WTC11 (cell line): ENCODE measurements around the gene GGA1.

Experiments used
- CBFB ChIP-seq: sonication (generic); formaldehyde crosslinking; IDR thresholded peaks from 2 replicates; pipeline ENCODE4 v1.8.1; 2022; ENCODE audit warnings: mild to moderate bottlenecking, low read depth, missing genetic modification reagents
- CTCF ChIP-seq: fragments of 200-600 bp; IDR thresholded peaks from 2 replicates; pipeline ENCODE4 v1.8.0; 2022; ENCODE audit warnings: antibody characterized with exemption
- E2F1 ChIP-seq: sonication (generic); formaldehyde crosslinking; IDR thresholded peaks from 2 replicates; pipeline ENCODE4 v1.8.0; 2022; ENCODE audit warnings: mild to moderate bottlenecking, missing genetic modification reagents
- ESRRA ChIP-seq: sonication (generic); formaldehyde crosslinking; IDR thresholded peaks from 2 replicates; pipeline ENCODE4 v1.8.1; 2022; ENCODE audit warnings: mild to moderate bottlenecking, missing genetic modification reagents, borderline replicate concordance
- ETV6 ChIP-seq: sonication (generic); formaldehyde crosslinking; IDR thresholded peaks from 2 replicates; pipeline ENCODE4 v1.8.1; 2022; ENCODE audit warnings: mild to moderate bottlenecking, missing genetic modification reagents
- FOXK1 ChIP-seq: sonication (generic); formaldehyde crosslinking; IDR thresholded peaks from 2 replicates; pipeline ENCODE4 v1.8.0; 2022; ENCODE audit warnings: mild to moderate bottlenecking, moderate library complexity, missing genetic modification reagents
- HMGXB4 ChIP-seq: sonication (generic); formaldehyde crosslinking; IDR thresholded peaks from 2 replicates; pipeline ENCODE4 v1.8.1; 2023; ENCODE audit warnings: mild to moderate bottlenecking, moderate library complexity, missing genetic modification reagents
- MAX ChIP-seq: sonication (generic); formaldehyde crosslinking; IDR thresholded peaks from 2 replicates; pipeline ENCODE4 v1.8.0; 2022; ENCODE audit warnings: mild to moderate bottlenecking, missing genetic modification reagents
- NR2C2 ChIP-seq: sonication (generic); formaldehyde crosslinking; IDR thresholded peaks from 2 replicates; pipeline ENCODE4 v1.8.0; 2022; ENCODE audit warnings: mild to moderate bottlenecking, missing genetic modification reagents
- NR3C1 ChIP-seq: sonication (generic); formaldehyde crosslinking; conservative IDR thresholded peaks from 2 replicates; pipeline ENCODE4 v1.8.1; 2023; ENCODE audit warnings: low read depth, mild to moderate bottlenecking, missing genetic modification reagents
- USF1 ChIP-seq: sonication (generic); formaldehyde crosslinking; IDR thresholded peaks from 2 replicates; pipeline ENCODE4 v1.8.0; 2022; ENCODE audit warnings: mild to moderate bottlenecking, missing genetic modification reagents
- TF ChIP-seq, protein P1 (sequence below): sonication (generic); formaldehyde crosslinking; IDR thresholded peaks from 2 replicates; pipeline ENCODE4 v1.8.1; 2023; ENCODE audit warnings: mild to moderate bottlenecking, missing genetic modification reagents, moderate library complexity

GRCh38 chr22:37674248-37674647 lies 65.6 kb downstream of the GGA1 start:
- TF ChIP-seq CTCF, result no peak
- TF ChIP-seq HMGXB4 (CRISPR knock-in tag), result no peak
- TF ChIP-seq E2F1 (CRISPR knock-in tag), result no peak
- no peak for TF ChIP-seq FOXK1 (CRISPR knock-in tag)
- no peak for TF ChIP-seq NR3C1 (CRISPR knock-in tag)
- TF ChIP-seq NR2C2, result no peak
- TF ChIP-seq, protein P1, sequence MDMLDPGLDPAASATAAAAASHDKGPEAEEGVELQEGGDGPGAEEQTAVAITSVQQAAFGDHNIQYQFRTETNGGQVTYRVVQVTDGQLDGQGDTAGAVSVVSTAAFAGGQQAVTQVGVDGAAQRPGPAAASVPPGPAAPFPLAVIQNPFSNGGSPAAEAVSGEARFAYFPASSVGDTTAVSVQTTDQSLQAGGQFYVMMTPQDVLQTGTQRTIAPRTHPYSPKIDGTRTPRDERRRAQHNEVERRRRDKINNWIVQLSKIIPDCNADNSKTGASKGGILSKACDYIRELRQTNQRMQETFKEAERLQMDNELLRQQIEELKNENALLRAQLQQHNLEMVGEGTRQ, result no peak
- TF ChIP-seq CBFB (CRISPR knock-in tag), result no peak
- TF ChIP-seq ESRRA (CRISPR knock-in tag), result no peak
- no peak for TF ChIP-seq ETV6 (CRISPR knock-in tag)
- no peak for TF ChIP-seq USF1 (CRISPR knock-in tag)
- no peak for TF ChIP-seq MAX (CRISPR knock-in tag)
